OCI-LY1 (cell line): ENCODE measurements around the gene NUP62.

ENCODE experiments used
- H2AFZ ChIP-seq: fragments of 200-600 bp; sonication (generic), shearing (Covaris generic); 2 replicates; pipeline ENCODE4 v1.6.0; 2014; ENCODE audit warnings: antibody characterized with exemption, mild to moderate bottlenecking, low read length
- H3F3A ChIP-seq: fragments of 200-600 bp; sonication (generic), shearing (Covaris generic); 2 replicates; pipeline ENCODE4 v1.6.0; 2014; ENCODE audit warnings: mild to moderate bottlenecking, antibody characterized with exemption, low read length, moderate library complexity; ENCODE audit not compliant: insufficient read depth
- H3K27ac ChIP-seq: fragments of 200-600 bp; sonication (generic); 2 replicates; pipeline ENCODE4 v1.5.1; 2014; ENCODE audit warnings: low read length, mixed run types, mild to moderate bottlenecking, low read depth; ENCODE audit not compliant: poor library complexity, severe bottlenecking
- H3K27me3 ChIP-seq: fragments of 200-600 bp; sonication (generic); 2 replicates; pipeline ENCODE4 v1.6.0; 2014; ENCODE audit warnings: antibody characterized with exemption, mild to moderate bottlenecking, low read length, moderate library complexity; ENCODE audit not compliant: insufficient read depth
- H3K36me3 ChIP-seq: fragments of 200-600 bp; sonication (generic); 2 replicates; pipeline ENCODE4 v1.6.1; 2014; ENCODE audit warnings: mild to moderate bottlenecking, antibody characterized with exemption, low read length, moderate library complexity, mixed read lengths; ENCODE audit not compliant: insufficient read depth
- H3K4me1 ChIP-seq: fragments of 200-600 bp; sonication (generic); 2 replicates; pipeline ENCODE4 v1.5.1; 2014; ENCODE audit warnings: mild to moderate bottlenecking, low read length, moderate library complexity; ENCODE audit not compliant: insufficient read depth, severe bottlenecking
- H3K4me2 ChIP-seq: fragments of 200-600 bp; sonication (generic), shearing (Covaris generic); 2 replicates; pipeline ENCODE4 v1.6.1; 2014; ENCODE audit warnings: low read length
- H3K4me3 ChIP-seq: fragments of 200-600 bp; sonication (generic); 2 replicates; pipeline ENCODE4 v1.5.1; 2014; ENCODE audit warnings: low read length, low read depth, mild to moderate bottlenecking, mixed read lengths; ENCODE audit not compliant: poor library complexity, severe bottlenecking
- H3K79me2 ChIP-seq: fragments of 200-600 bp; shearing (Covaris generic); 2 replicates; pipeline ENCODE4 v1.6.1; 2016; ENCODE audit warnings: mixed run types, low read length, mixed read lengths; ENCODE audit not compliant: insufficient read depth
- H3K9ac ChIP-seq: fragments of 200-600 bp; sonication (generic), shearing (Covaris generic); 2 replicates; pipeline ENCODE4 v1.6.1; 2014; ENCODE audit warnings: mild to moderate bottlenecking, low read length, mixed read lengths
- H3K9me2 ChIP-seq: fragments of 200-600 bp; sonication (generic), shearing (Covaris generic); 2 replicates; pipeline ENCODE4 v1.6.1; 2014; ENCODE audit warnings: low read depth, mild to moderate bottlenecking, low read length, mixed read lengths
- H3K9me3 ChIP-seq: fragments of 200-600 bp; shearing (Covaris generic); 2 replicates; pipeline ENCODE4 v1.6.1; 2014; ENCODE audit warnings: low read length, mixed read lengths
- H4K20me1 ChIP-seq: fragments of 200-600 bp; sonication (generic), shearing (Covaris generic); 2 replicates; pipeline ENCODE4 v1.6.0; 2016; ENCODE audit warnings: mild to moderate bottlenecking, low read length; ENCODE audit not compliant: insufficient read depth
- EZH2 ChIP-seq: fragments of 200-600 bp; sonication (generic), shearing (Covaris generic); IDR thresholded peaks from 2 replicates; pipeline ENCODE4 v1.8.0; 2017; ENCODE audit warnings: borderline replicate concordance, mixed run types, mild to moderate bottlenecking, antibody characterized with exemption, low read length, moderate library complexity, mixed read lengths
- TF ChIP-seq, protein P1 (sequence below): fragments of 200-600 bp; sonication (generic), shearing (Covaris generic); IDR thresholded peaks from 2 replicates; pipeline ENCODE4 v1.5.1; 2017; ENCODE audit warnings: mild to moderate bottlenecking, antibody characterized with exemption, low read length, moderate library complexity, mixed read lengths

The NUP62 gene

GRCh38 chr19:49890349-49891311, 38.7 kb downstream of the NUP62 start:
- Histone ChIP-seq H3K36me3 (peaks cover 2% of the 10 kb centered on the region), H3K27me3 (no peaks in the 10 kb centered on the region), H3K4me1 (peaks cover 39% of the 10 kb centered on the region), H3K9ac (peak overlapping the region; percentile 59), H3K4me3 (peak overlapping the region; percentile 60), H4K20me1 (no peaks in the 10 kb centered on the region), H3F3A (0 out of 2 replicates have a peak, but pooled peaks cover 2% of the 10 kb centered on the region), H3K27ac (peak overlapping the region; percentile 76), H3K4me2 (peak overlapping the region; percentile 86), H3K9me2 (no peaks in the 10 kb centered on the region), H3K9me3 (no peaks in the 10 kb centered on the region), H2AFZ (no peak overlapping the region), H3K79me2 (no peaks in the 10 kb centered on the region)
- no peak for TF ChIP-seq EZH2
- TF ChIP-seq, protein P1, sequence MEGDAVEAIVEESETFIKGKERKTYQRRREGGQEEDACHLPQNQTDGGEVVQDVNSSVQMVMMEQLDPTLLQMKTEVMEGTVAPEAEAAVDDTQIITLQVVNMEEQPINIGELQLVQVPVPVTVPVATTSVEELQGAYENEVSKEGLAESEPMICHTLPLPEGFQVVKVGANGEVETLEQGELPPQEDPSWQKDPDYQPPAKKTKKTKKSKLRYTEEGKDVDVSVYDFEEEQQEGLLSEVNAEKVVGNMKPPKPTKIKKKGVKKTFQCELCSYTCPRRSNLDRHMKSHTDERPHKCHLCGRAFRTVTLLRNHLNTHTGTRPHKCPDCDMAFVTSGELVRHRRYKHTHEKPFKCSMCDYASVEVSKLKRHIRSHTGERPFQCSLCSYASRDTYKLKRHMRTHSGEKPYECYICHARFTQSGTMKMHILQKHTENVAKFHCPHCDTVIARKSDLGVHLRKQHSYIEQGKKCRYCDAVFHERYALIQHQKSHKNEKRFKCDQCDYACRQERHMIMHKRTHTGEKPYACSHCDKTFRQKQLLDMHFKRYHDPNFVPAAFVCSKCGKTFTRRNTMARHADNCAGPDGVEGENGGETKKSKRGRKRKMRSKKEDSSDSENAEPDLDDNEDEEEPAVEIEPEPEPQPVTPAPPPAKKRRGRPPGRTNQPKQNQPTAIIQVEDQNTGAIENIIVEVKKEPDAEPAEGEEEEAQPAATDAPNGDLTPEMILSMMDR = peak; percentile 8; the same call in 1 of the 2 replicates

GRCh38 chr19:49889687-49890348, 39.5 kb downstream of the NUP62 start:
- Histone ChIP-seq H3K4me3 (peak overlapping the region; percentile 60), H3K9me2 (no peaks in the 10 kb centered on the region), H3F3A (0 out of 2 replicates have a peak, but pooled peaks cover 2% of the 10 kb centered on the region), H3K27ac (peak overlapping the region; percentile 76), H4K20me1 (no peaks in the 10 kb centered on the region), H3K9me3 (no peaks in the 10 kb centered on the region), H3K79me2 (no peaks in the 10 kb centered on the region), H3K36me3 (peaks cover 7% of the 10 kb centered on the region), H3K4me1 (peaks cover 39% of the 10 kb centered on the region), H3K4me2 (peak overlapping the region; percentile 86), H3K27me3 (no peaks in the 10 kb centered on the region), H2AFZ (no peak overlapping the region), H3K9ac (peak overlapping the region; percentile 59; the same call in 1 of the 2 replicates)
- TF ChIP-seq, protein P1 = peak; percentile 83
- no peak for TF ChIP-seq EZH2

DNA sequence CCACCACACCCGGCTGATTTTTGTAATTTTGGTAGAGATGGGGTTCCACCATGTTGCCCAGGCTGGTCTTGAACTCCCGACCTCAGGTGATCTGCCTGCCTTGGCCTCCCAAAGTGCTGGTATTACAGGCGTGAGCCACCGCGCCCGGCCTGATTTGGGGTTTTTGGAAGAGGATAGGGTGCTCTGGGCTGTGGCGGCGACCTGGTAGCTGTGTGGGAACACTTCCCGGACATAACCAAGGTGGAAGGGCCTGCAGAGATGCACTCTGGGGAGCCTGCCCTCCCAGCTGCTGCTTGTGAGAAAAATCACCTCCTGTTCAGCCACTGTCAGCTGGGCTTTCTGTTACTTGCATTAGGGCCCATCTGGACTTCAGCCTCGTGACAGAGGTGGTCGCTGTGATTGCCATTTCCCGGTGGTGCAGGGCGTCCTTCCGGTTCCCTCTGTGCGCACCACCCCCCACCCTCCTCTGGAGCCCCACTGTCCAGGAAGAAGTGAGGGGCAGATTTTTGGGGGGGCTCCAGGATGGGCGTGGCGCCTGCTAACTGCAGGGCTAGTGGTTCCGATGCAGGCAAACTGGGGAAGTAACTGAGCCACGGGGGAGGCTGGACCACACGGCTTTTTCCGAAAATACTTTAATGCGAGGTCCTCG, 40.1 kb downstream of the NUP62 start:
- H3F3A ChIP-seq = 0 out of 2 replicates have a peak, but pooled peaks cover 2% of the 10 kb centered on the region
- H3K27ac ChIP-seq = peak overlapping the region; percentile 44
- no peaks in the 10 kb centered on the region for H3K9me2 ChIP-seq
- H4K20me1 ChIP-seq = no peaks in the 10 kb centered on the region
- no peak overlapping the region for H2AFZ ChIP-seq
- H3K36me3 ChIP-seq = peaks cover 13% of the 10 kb centered on the region
- H3K27me3 ChIP-seq = no peaks in the 10 kb centered on the region
- H3K9ac ChIP-seq = no peak overlapping the region; the same call in 1 of the 2 replicates
- H3K4me2 ChIP-seq = peak overlapping the region; percentile 86; the same call in 1 of the 2 replicates
- H3K9me3 ChIP-seq = no peaks in the 10 kb centered on the region
- H3K4me3 ChIP-seq = peak overlapping the region; percentile 60
- no peak for TF ChIP-seq EZH2
- TF ChIP-seq, protein P1 = no peak
- H3K79me2 ChIP-seq = no peaks in the 10 kb centered on the region
- H3K4me1 ChIP-seq = peaks cover 39% of the 10 kb centered on the region
